Adrenal gland (tissue), 5 donors: ENCODE measurements around the gene NPIPA1.
"Not testable (repeated sequence)": the region's sequence is repeated elsewhere in the genome, so short reads cannot be mapped to it uniquely, and the experiment has no call there.

Source experiments
- CTCF ChIP-seq, 6 experiments: fragments of 450-650 bp in 4 of 6; fragments of 200-600 bp in 2 of 6; sonication (generic) in 1 of 6; IDR thresholded peaks; 1 replicate in 5 of 6; 2 replicates in 1 of 6; pipeline versions ENCODE4 v1.5.1 to v1.8.0; 2016 to 2021; ENCODE audit warnings: antibody characterized with exemption in 6 of 6, mild to moderate bottlenecking in 2 of 6, moderate library complexity in 1 of 6
- POLR2A ChIP-seq, 2 donors: fragments of 450-650 bp; IDR thresholded peaks; one replicate each; pipeline ENCODE4 v1.6.1; 2017; ENCODE audit warnings: antibody characterized with exemption in 2 of 2, mild to moderate bottlenecking in 2 of 2, moderate library complexity in 1 of 2
- donor health status: DM: no; HTN: no; CAD: no.

GRCh38 chr16:14896023-14896422 lies 41.2 kb upstream of the NPIPA1 start:
- not testable (repeated sequence) for TF ChIP-seq CTCF, POLR2A (IDR thresholded peaks at IDR 0.05)
